HG02588 (cell line): ENCODE measurements around the gene MBNL2.
"Not testable (repeated sequence)": the region's sequence is repeated elsewhere in the genome, so short reads cannot be mapped to it uniquely, and the experiment has no call there.

Experiments used
- ATAC-seq: cut with Tn5 transposase; IDR thresholded peaks from one replicate; pipeline ENCODE4 v1.9.1; 2021; ENCODE audit warnings: mild to moderate bottlenecking, moderate library complexity; ENCODE audit not compliant: unreplicated experiment

Gene MBNL2

GRCh38 chr13:97207252-97207651 lies 14.9 kb upstream of the MBNL2 start:
- ATAC-seq = not testable (repeated sequence)

- ATAC-seq = no peak
Observed at GRCh38 chr13:97211300-97211699, 10.8 kb upstream of the MBNL2 start.

GRCh38 chr13:97212004-97212403 lies 10.1 kb upstream of the MBNL2 start:
- ATAC-seq = no peak

- no peak for ATAC-seq
Observed at GRCh38 chr13:97212601-97213040, 9.5 kb upstream of the MBNL2 start.

GRCh38 chr13:97214921-97215320 lies 7.2 kb upstream of the MBNL2 start:
- no peak for ATAC-seq

- ATAC-seq = no peak
Observed at GRCh38 chr13:97215325-97215724, 6.8 kb upstream of the MBNL2 start.

GRCh38 chr13:97219226-97219625 lies 2.9 kb upstream of the MBNL2 start:
- no peak for ATAC-seq

- ATAC-seq = no peak
Observed at GRCh38 chr13:97220151-97220900, 1.8 kb upstream of the MBNL2 start.

GRCh38 chr13:97221046-97221445 lies 1.1 kb upstream of the MBNL2 start:
- no peak for ATAC-seq

GRCh38 chr13:97221466-97221865 lies 667 bp upstream of the MBNL2 start:
- no peak for ATAC-seq

GRCh38 chr13:97223037-97223710 lies 1.0 kb downstream of the MBNL2 start:
- ATAC-seq = no peak

GRCh38 chr13:97223711-97224541 lies 1.8 kb downstream of the MBNL2 start:
- ATAC-seq = peak; percentile 26

- ATAC-seq = no peak
Observed at GRCh38 chr13:97224544-97225300, 2.6 kb downstream of the MBNL2 start.

GRCh38 chr13:97225533-97225932 lies 3.4 kb downstream of the MBNL2 start:
- no peak for ATAC-seq

GRCh38 chr13:97226013-97226412 lies 3.9 kb downstream of the MBNL2 start:
- ATAC-seq = no peak

- ATAC-seq = peak; percentile 44
Observed at GRCh38 chr13:97226788-97227627, 4.9 kb downstream of the MBNL2 start.

GRCh38 chr13:97228850-97229521 lies 6.9 kb downstream of the MBNL2 start:
- no peak for ATAC-seq

GRCh38 chr13:97229699-97230098 lies 7.6 kb downstream of the MBNL2 start:
- no peak for ATAC-seq

- no peak for ATAC-seq
Observed at GRCh38 chr13:97231118-97231828, 9.1 kb downstream of the MBNL2 start.
